ENCODE data around the gene SYPL2.

- TF ChIP-seq CTCF (IDR thresholded peaks at IDR 0.05) (no peak), POLR2A (IDR thresholded peaks at IDR 0.05) (no peak)
Measured at GRCh38 chr1:109527098-109527811, 60.9 kb downstream of the SYPL2 start.

Measured in heart left ventricle (tissue), 13 donors.